HG03378 (cell line): Measurements from ENCODE around the gene CYP51A1.
"Not testable (repeated sequence)": the region's sequence is repeated elsewhere in the genome, so short reads cannot be mapped to it uniquely, and the experiment has no call there.

Source experiments
- ATAC-seq: cut with Tn5 transposase; IDR thresholded peaks from one replicate; pipeline ENCODE4 v1.9.1; 2021; ENCODE audit warnings: mild to moderate bottlenecking, moderate library complexity; ENCODE audit not compliant: unreplicated experiment

Gene CYP51A1

GRCh38 chr7:92134271-92135051 is at the start of gene CYP51A1:
CYP51A1 (minus strand) TSS chr7:92134477; CDS start chr7:92134364, 113 bp downstream.
- peak; percentile 82 for ATAC-seq

GRCh38 chr7:92178928-92179924 is 44.9 kb upstream of the CYP51A1 start, which contains the start of gene LRRD1:
LRRD1 (minus strand) TSS chr7:92179142; CDS start chr7:92165202, 13,940 bp downstream.
- peak; percentile 89 for ATAC-seq

DNA sequence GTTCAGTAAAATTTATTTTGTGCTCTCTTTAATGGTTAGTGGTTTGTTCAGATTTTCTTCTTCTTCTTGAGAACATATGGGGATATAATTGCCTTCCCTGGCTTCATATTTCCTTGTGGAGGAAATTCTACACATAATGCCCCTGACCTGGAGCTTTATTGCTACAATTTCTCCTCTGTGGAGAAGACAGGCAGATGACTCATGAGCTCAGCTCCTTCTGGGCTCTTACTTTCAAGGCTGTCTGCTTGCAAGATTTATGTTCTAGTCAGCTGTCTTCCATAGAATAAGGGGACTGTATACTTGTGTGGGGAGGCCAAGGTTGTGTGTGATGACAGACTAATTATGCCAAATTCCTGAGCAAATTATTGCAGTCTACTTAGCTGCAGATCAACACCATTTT is 43.1 kb upstream of the CYP51A1 start:
- ATAC-seq: no peak

DNA sequence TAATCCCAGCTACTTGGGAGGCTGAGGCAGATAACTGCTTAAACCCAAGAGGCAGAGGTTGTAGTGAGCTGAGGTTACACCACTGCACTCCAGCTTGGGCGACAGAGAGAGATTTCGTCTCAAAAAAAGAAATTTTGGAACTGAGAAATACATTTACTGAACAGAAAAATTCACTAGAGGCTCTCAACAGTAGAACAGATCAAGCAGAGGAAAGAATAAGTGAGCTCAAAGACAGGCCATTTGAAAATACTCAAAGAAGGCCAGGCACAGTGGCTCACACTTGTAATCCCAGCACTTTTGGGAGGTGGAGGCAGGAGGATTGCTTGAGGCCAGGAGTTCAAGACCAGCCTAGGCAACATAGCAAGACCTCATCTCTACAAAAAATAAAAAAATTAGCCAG is 35.3 kb upstream of the CYP51A1 start:
- ATAC-seq: not testable (repeated sequence)

GRCh38 chr7:92161271-92161670 is 27.0 kb upstream of the CYP51A1 start:
- no peak for ATAC-seq

DNA sequence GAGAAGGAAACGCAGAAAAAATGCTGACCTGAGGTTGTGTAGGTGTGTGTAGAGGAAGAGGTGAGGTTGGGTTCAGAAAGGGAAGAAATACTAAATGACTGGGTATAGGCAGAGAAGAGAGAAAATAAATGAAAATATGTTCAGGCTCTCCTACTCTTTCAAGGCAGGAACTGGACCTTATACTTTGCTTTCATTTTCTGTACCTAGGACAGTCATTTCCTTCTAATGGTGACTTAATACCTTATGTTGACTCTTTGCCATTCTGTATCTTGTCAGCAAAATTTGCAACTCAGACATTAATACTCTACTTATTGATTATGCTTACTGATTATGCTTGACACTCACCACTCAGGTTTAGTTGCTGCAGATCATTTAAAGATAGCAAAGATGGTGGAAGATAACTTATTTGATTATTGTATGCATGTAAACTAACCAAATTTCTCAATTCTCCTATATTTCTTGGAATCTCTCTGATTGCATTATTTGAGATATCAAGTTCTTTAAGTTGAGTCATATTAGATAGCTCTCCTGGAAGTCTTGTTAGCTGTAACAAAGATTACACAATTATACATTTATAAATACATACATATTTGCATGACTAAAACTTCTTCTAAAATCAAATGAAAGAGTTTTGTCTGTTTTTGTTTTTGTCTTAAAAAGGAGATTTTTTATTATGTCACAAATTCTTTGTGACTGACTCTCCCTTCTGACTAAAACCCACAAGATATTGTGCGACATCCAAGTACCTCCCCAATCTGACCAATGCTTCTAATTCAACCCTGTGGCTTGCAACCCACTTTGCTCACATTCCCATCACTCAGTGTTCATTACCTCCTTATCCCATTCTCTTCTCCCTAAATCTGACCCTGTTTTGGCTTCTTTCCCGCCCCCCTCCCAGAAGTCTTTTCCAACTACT is 24.6 kb upstream of the CYP51A1 start:
- ATAC-seq: peak; percentile 94

GRCh38 chr7:92156990-92157389 is 22.7 kb upstream of the CYP51A1 start:
- ATAC-seq: no peak

DNA sequence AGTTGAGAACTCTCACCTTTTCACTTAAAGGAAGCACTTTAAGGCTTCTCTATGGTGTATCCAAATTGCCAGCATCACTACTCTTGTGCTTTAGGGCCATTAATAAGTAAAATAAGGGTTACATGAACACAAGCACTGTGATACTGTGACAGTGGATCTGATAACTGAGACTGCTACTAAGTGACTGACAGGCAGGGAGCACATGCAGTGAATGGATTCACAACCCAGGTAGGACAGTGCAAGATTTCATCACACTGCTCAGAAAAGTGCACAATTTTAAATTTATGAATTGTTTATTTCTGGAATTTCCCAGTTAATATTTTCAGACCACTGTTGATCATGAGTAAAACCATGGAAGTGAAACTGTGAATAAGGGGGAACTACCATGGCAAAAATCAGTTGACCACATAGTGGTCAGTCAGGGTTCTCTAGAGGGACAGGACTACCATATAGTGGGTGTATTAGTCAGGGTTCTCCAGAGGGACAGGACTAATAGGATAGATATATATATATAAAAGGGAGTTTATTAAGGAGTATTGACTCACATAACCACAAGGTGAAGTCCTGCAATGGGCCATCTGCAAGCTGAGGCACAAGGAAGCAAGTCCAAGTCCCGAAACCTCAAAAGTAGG is 20.9 kb upstream of the CYP51A1 start:
- ATAC-seq: no peak

DNA sequence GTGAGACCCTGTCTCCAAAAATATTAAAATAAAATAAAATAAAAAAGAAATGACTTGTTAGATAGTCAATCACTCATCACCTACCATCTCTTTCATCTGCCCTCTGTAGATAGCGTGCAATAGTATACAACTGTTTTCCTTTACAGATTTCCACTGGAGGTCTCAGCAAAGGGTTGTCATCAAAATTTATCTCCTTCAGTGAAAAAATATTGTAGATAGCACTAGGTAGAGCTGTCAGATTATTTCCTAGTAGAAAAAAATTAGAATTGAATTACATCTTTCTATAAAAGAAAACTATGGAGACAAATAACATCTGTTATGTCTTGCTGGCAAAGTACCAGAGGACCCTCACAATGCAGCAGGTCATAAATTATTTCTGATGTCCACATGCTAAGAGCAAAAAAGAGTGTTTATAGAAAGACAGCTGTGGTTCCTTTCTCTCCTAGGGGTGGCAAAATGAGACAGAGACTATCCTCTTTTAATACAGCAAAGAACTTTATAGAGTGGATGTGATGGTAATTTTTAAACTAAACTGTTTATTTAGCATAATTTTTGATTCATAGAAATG is 16.3 kb upstream of the CYP51A1 start:
- ATAC-seq: no peak

GRCh38 chr7:92149736-92150239 is 15.5 kb upstream of the CYP51A1 start:
- no peak for ATAC-seq

GRCh38 chr7:92143192-92143880 is 9.1 kb upstream of the CYP51A1 start:
- ATAC-seq: not testable (repeated sequence)

DNA sequence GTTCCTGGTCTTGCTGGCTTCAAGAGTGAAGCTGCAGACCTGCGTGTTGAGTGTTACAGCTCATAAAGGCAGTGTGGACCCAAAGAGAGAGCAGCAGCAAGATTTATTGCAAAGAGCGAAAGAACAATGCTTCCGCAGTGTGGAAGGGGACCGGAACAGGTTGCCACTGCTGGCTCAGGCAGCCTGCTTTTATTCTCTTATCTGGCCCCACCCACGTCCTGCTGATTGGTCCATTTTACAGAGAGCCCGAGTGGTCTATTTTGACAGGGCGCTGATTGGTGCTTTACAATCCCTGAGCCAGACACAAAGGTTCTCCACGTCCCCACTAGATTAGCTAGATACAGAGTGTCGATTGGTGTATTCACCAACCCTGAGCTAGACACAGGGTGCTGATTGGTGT is 8.5 kb upstream of the CYP51A1 start:
- ATAC-seq: not testable (repeated sequence)

- no peak for ATAC-seq
These were observed 6.9 kb upstream of the CYP51A1 start for GRCh38 chr7:92141161-92141560.

- no peak for ATAC-seq
These were observed 3.3 kb upstream of the CYP51A1 start for GRCh38 chr7:92137557-92137956.

- peak; percentile 4 for ATAC-seq
These were observed 994 bp upstream of the CYP51A1 start for GRCh38 chr7:92135052-92135889.

GRCh38 chr7:92133737-92134270 is 473 bp downstream of the CYP51A1 start:
- ATAC-seq: peak; percentile 20

DNA sequence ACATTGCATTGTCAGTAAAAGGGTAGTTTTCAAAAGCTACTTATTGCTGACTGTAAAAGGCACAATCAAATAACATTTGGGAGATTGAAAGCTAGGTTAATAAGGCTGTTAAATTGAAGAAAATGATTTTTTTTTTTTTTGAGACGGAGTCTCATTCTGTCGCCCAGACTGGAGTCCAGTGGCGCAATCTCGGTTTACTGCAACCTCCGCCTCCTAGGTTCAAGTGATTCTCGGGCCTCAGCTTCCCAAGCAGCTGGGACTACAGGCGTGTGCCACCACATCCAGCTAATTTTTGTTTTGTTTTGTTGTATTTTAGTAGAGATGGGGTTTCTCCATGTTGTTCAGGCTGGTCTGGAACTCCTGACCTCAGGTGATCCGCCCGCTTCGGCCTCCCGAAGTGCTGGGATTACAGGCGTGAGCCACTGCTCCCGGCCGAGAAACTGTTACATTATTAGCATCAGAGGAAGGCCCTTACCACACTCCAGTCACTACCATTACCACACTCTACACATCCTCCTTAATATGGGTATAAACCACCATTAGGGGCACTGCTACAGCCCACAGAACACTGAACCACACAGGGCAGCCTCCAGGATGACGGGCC is 1.0 kb downstream of the CYP51A1 start:
- ATAC-seq: peak; percentile 27
